Loucy (cell line): ENCODE data around the gene C4A.
"Not testable (repeated sequence)": the region's sequence is repeated elsewhere in the genome, so short reads cannot be mapped to it uniquely, and the experiment has no call there.

Experiments used
- H2AFZ ChIP-seq: fragments of 200-600 bp; sonication (generic); 2 replicates; pipeline ENCODE4 v1.6.0; 2016; ENCODE audit warnings: antibody characterized with exemption, mild to moderate bottlenecking, low read length, moderate library complexity
- H3F3A ChIP-seq: fragments of 200-600 bp; 2 replicates; pipeline ENCODE4 v1.6.0; 2016; ENCODE audit warnings: antibody characterized with exemption, low read depth, mild to moderate bottlenecking
- H3K27me3 ChIP-seq: fragments of 200-600 bp; sonication (generic); 2 replicates; pipeline ENCODE4 v1.6.1; 2014; ENCODE audit warnings: low read length, mild to moderate bottlenecking; ENCODE audit not compliant: insufficient read depth, poor library complexity, severe bottlenecking
- H3K36me3 ChIP-seq: fragments of 200-600 bp; sonication (generic); 2 replicates; pipeline ENCODE4 v1.6.1; 2016; ENCODE audit warnings: low read length; ENCODE audit not compliant: insufficient read depth
- H3K4me1 ChIP-seq: fragments of 200-600 bp; sonication (generic); 2 replicates; pipeline ENCODE4 v1.5.1; 2014; ENCODE audit warnings: low read length, mild to moderate bottlenecking; ENCODE audit not compliant: insufficient read depth, poor library complexity, severe bottlenecking
- H3K4me2 ChIP-seq: fragments of 200-600 bp; sonication (generic); 2 replicates; pipeline ENCODE4 v1.6.0; 2014; ENCODE audit warnings: antibody characterized with exemption, low read length, low read depth, mild to moderate bottlenecking; ENCODE audit not compliant: poor library complexity, severe bottlenecking
- H3K4me3 ChIP-seq: fragments of 200-600 bp; sonication (generic); 2 replicates; pipeline ENCODE4 v1.5.1; 2014; ENCODE audit warnings: low read length, mild to moderate bottlenecking, mixed read lengths; ENCODE audit not compliant: poor library complexity, severe bottlenecking
- H3K79me2 ChIP-seq: fragments of 200-600 bp; sonication (generic); 2 replicates; pipeline ENCODE4 v1.6.1; 2014; ENCODE audit warnings: low read length; ENCODE audit not compliant: insufficient read depth
- H3K9ac ChIP-seq: fragments of 200-600 bp; sonication (generic); 2 replicates; pipeline ENCODE4 v1.6.0; 2014; ENCODE audit warnings: mild to moderate bottlenecking, low read depth, low read length, moderate library complexity; ENCODE audit not compliant: poor library complexity, severe bottlenecking
- H3K9me2 ChIP-seq: fragments of 200-600 bp; sonication (generic); replicated peaks from 2 replicates; pipeline ENCODE4 v1.6.1; 2016; ENCODE audit warnings: low read depth, low read length, mixed read lengths
- H3K9me3 ChIP-seq: fragments of 200-600 bp; sonication (generic); 2 replicates; pipeline ENCODE4 v1.6.1; 2014; ENCODE audit warnings: mild to moderate bottlenecking, antibody characterized with exemption, low read length, low read depth; ENCODE audit not compliant: insufficient read depth
- H4K20me1 ChIP-seq: fragments of 200-600 bp; sonication (generic); 2 replicates; pipeline ENCODE4 v1.6.0; 2014; ENCODE audit warnings: antibody characterized with exemption, low read length, mild to moderate bottlenecking; ENCODE audit not compliant: insufficient read depth, poor library complexity, severe bottlenecking

C4A gene

DNA sequence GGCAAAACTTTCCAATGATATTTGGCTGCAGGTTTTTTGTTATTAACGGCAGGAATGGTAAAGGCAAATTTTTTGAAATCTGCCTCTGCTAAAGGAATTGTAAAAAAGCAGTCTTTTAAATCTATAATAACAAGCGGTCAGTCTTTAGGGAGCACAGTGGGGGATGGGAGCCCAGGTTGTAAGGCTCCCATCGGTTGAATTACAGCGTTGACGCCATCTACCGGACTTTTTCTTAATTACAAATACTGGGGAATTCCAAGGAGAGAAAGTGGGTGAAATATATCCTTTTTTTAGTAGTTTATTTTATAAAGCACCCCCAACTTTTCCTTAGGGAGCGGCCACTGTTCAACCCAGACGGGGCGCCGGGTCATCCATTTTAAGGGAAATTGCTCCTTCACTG is 7.5 kb downstream of the C4A start:
- H3F3A ChIP-seq, H3K27me3 ChIP-seq, H3K9ac ChIP-seq, H3K36me3 ChIP-seq, H3K79me2 ChIP-seq, H2AFZ ChIP-seq, H3K4me3 ChIP-seq, H3K4me1 ChIP-seq, H3K4me2 ChIP-seq, H4K20me1 ChIP-seq, H3K9me2 ChIP-seq, H3K9me3 ChIP-seq: not testable (repeated sequence)

DNA sequence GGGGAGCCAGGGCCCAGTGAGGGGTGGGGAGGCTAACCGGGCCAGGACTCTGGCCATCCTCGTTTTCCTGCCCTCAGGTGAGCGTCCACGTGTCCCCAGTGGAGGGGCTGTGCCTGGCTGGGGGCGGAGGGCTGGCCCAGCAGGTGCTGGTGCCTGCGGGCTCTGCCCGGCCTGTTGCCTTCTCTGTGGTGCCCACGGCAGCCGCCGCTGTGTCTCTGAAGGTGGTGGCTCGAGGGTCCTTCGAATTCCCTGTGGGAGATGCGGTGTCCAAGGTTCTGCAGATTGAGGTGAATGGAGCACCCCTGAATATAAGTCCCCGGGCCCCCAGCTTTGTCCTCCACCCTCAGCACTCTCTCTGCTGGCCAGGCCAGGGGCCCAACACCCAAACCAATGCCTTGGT is 12.6 kb downstream of the C4A start:
- H3F3A ChIP-seq, H3K79me2 ChIP-seq, H3K27me3 ChIP-seq, H2AFZ ChIP-seq, H3K36me3 ChIP-seq, H3K4me2 ChIP-seq, H3K9ac ChIP-seq, H3K9me3 ChIP-seq, H4K20me1 ChIP-seq, H3K9me2 ChIP-seq, H3K4me3 ChIP-seq, H3K4me1 ChIP-seq: not testable (repeated sequence)

- H3K4me3 ChIP-seq, H3K9me3 ChIP-seq, H3K36me3 ChIP-seq, H3F3A ChIP-seq, H2AFZ ChIP-seq, H3K79me2 ChIP-seq, H3K4me1 ChIP-seq, H3K4me2 ChIP-seq, H3K27me3 ChIP-seq, H3K9ac ChIP-seq, H4K20me1 ChIP-seq, H3K9me2 ChIP-seq: not testable (repeated sequence)
Observed at GRCh38 chr6:31996385-31996784, 14.5 kb downstream of the C4A start.

DNA sequence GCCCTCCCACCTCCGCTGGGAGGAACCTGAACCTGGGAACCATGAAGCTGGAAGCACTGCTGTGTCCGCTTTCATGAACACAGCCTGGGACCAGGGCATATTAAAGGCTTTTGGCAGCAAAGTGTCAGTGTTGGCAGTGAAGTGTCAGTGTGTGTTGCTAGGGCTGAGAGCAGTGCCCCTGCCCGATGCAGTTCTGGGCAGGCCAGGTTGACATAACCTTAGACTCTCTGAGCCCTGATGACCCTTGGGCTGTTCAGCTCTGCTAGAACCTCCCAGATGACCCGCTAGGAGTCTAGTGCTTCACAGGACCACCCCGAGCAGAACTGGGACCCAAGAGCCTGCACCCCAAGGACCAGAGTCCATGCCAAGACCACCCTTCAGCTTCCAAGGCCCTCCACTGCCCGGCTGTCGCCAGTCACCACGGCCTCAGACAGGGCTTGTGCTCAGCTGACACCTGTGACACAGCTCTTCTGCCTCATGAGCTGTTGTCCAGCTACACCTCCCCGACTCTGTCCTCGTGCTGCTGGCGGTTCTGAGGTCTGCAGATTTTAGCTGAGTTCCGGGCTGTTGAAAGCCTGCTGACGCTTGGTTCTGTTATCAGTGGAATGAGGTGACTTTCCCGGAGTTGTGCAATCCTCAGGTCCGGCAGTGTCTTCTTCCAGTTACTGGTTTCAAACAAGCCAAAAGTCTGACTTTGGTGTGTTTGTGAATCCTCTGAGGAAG is 20.9 kb downstream of the C4A start:
- not testable (repeated sequence) for H3K4me1 ChIP-seq, H3K9me3 ChIP-seq, H3K4me2 ChIP-seq, H4K20me1 ChIP-seq, H3K4me3 ChIP-seq, H3K9me2 ChIP-seq, H2AFZ ChIP-seq, H3K27me3 ChIP-seq, H3K36me3 ChIP-seq, H3F3A ChIP-seq, H3K9ac ChIP-seq, H3K79me2 ChIP-seq

GRCh38 chr6:32003301-32003700 is 21.4 kb downstream of the C4A start:
- H3K27me3 ChIP-seq, H3K9me2 ChIP-seq, H3F3A ChIP-seq, H3K4me1 ChIP-seq, H3K4me2 ChIP-seq, H3K9ac ChIP-seq, H3K36me3 ChIP-seq, H3K9me3 ChIP-seq, H2AFZ ChIP-seq, H3K4me3 ChIP-seq, H4K20me1 ChIP-seq, H3K79me2 ChIP-seq: not testable (repeated sequence)

- H4K20me1 ChIP-seq, H3F3A ChIP-seq, H3K9me2 ChIP-seq, H3K4me1 ChIP-seq, H3K9ac ChIP-seq, H3K9me3 ChIP-seq, H3K36me3 ChIP-seq, H2AFZ ChIP-seq, H3K4me2 ChIP-seq, H3K27me3 ChIP-seq, H3K79me2 ChIP-seq, H3K4me3 ChIP-seq: not testable (repeated sequence)
Observed at GRCh38 chr6:32004393-32004792, 22.5 kb downstream of the C4A start.

- H3K79me2 ChIP-seq, H3K4me2 ChIP-seq: not testable (repeated sequence)
Observed at GRCh38 chr6:32004864-32005537, 23.1 kb downstream of the C4A start.

More at GRCh38 chr6:32004864-32005537, 23.1 kb downstream of the C4A start:
- H3F3A ChIP-seq, H3K27me3 ChIP-seq, H3K9ac ChIP-seq, H3K36me3 ChIP-seq, H3K4me1 ChIP-seq, H3K9me3 ChIP-seq, H3K4me3 ChIP-seq, H4K20me1 ChIP-seq, H2AFZ ChIP-seq, H3K9me2 ChIP-seq: not testable (repeated sequence)
